ENCODE data around the gene GRIN2A. TPM values are rescaled to one million over a fixed set of nuclear protein-coding genes. Genes with fewer than 3 reads are reported as not detected.

The GRIN2A gene
- polyA plus RNA-seq, 2 of the 4 experiments (the other 2 are of a cell fraction), result not detected

DNA sequence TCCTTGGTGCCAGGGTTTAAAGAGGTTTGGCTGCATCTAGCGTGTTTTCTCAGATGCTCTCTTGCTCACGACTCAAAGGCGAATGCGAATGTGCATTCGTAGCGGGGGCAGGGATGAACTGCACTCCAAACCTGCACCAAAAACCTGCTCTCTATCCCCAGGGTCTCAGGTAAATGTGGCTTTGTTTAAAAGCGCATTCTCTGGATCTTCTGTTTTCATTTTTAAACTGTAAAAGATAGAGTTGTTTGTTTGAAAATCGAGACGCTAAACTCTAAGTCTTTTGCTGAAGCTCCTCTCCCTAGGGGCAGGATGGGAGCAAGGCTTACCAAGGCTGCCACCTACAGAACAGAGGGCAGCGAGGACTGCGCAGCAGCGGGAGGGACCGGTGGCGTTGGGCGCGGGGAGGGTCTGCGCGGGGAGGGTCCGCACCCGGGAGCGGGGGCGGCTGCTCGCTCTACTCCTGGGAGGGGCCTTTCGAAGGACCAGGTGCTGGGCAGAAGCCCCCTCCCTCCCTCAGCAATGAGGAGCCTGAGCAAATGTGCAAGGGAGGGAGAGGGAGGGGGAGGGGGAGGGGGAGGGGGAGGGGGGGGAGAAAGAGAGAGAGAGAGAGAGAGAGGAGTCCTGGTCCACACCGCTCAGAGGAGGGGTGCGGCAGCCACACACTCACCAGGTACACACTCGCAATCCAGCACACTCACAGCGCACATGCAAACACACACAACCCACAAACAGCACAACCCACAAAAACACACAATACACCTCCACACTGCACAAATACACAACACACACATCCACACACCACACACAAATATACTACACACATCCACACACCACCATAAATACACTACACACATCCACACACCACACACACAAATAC, 142.8 kb downstream of the GRIN2A start:
- ATAC-seq (peak; percentile 78 to 82; a peak in 5 of 6 replicates), FAIRE-seq (no peak), DNase-seq (ENCODE audit: low read depth in 1 of 2, low spot score in 1 of 2) (peak; percentile 8 to 38)
- peak overlapping the region; percentile 42 for H3K4me2 ChIP-seq
- TF ChIP-seq MYC (IDR thresholded peaks at IDR 0.05; ENCODE audit: borderline replicate concordance, low read length) (no peak), CHD2 (IDR thresholded peaks at IDR 0.05; ENCODE audit: low read length, partially characterized antibody) (no peak), ESRRA (IDR thresholded peaks at IDR 0.05; ENCODE audit: borderline replicate concordance, low read length) (no peak), RAD21 (conservative IDR thresholded peaks at IDR 0.05 in 1 of 2, IDR thresholded peaks at IDR 0.05 in 1 of 2) (peak in 1 of 2 experiments; percentile 20; a peak in 1 of 5 replicates), POLR2AphosphoS2 (conservative IDR thresholded peaks at IDR 0.05; ENCODE audit: low read length) (no peak), RFX5 (IDR thresholded peaks at IDR 0.05) (no peak), CBX2 (IDR thresholded peaks at IDR 0.05; ENCODE audit: borderline replicate concordance, low read depth) (no peak)
- ChIA-PET POLR2A (no interaction called here), CTCF (no interaction called here)
- H3K4me1 ChIP-seq, result no peaks in the 10 kb centered on the region
- no peaks in the 10 kb centered on the region for H3K9me3 ChIP-seq
- no peak overlapping the region for H3K27ac ChIP-seq
- H3K4me3 ChIP-seq, result no peak overlapping the region
- WGBS (ENCODE audit: missing lambda C conversion rate), result 24% methylated on average over 13 of the region's 28 CpGs

GRCh38 chr16:10037751-10038150, 144.5 kb downstream of the GRIN2A start:
- WGBS (ENCODE audit: missing lambda C conversion rate), result 67% methylated on average over 4 of the region's 4 CpGs
- no peak for ATAC-seq
- POLR2A ChIA-PET, result no interaction called here
- Histone ChIP-seq H3K4me3 (no peak overlapping the region), H3K4me1 (no peaks in the 10 kb centered on the region), H3K9me3 (no peaks in the 10 kb centered on the region), H3K4me2 (no peak overlapping the region), H3K27ac (no peak overlapping the region)
- no peak for TF ChIP-seq JUNB (IDR thresholded peaks at IDR 0.05)
- no peak for TF ChIP-seq RARB (CRISPR knock-in tag; IDR thresholded peaks at IDR 0.05)
- TF ChIP-seq GATA3 (IDR thresholded peaks at IDR 0.05; ENCODE audit: borderline replicate concordance), result no peak
- no peak for DNase-seq (ENCODE audit: low read depth in 1 of 2, low spot score in 1 of 2)
- CTCF ChIA-PET, result no interaction called here
- FAIRE-seq, result no peak

DNA sequence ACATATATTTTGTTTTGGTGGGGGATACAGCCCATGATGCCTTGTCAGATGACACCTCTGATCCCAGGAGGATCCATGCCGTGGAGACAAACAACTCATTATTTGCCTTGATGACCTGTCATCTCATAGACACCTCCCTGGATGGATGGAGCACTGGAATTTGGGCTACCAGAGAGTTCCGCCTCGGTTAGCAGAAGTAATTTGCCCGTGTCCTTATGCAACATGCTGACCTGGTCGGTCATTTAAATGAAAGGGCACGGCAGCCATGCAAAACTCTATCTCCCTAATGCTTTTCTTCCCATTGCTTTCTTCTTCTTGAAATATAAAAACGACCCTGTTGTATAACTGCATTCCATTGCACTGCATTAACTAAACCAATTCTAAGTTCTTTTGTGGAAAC, 145.3 kb downstream of the GRIN2A start:
- DNase-seq (ENCODE audit: low read depth in 1 of 2, low spot score in 1 of 2) (no peak), ATAC-seq (no peak), FAIRE-seq (no peak)
- Histone ChIP-seq H3K4me3 (no peak overlapping the region), H3K4me1 (no peaks in the 10 kb centered on the region), H3K4me2 (no peak overlapping the region), H3K27ac (no peak overlapping the region), H3K9me3 (no peaks in the 10 kb centered on the region)
- WGBS (ENCODE audit: missing lambda C conversion rate), result 1% methylated on average over 7 of the region's 7 CpGs
- TF ChIP-seq EHMT2 (IDR thresholded peaks at IDR 0.05; ENCODE audit: low read depth) (no peak), GATA3 (IDR thresholded peaks at IDR 0.05; ENCODE audit: borderline replicate concordance) (no peak), RCOR1 (IDR thresholded peaks at IDR 0.05; ENCODE audit: low read depth, low read length) (no peak), SMC3 (IDR thresholded peaks at IDR 0.05) (no peak), TFCP2L1 (CRISPR knock-in tag; IDR thresholded peaks at IDR 0.05) (no peak), HOXB13 (CRISPR knock-in tag; IDR thresholded peaks at IDR 0.05; ENCODE audit: low read depth) (no peak), FOSL2 (IDR thresholded peaks at IDR 0.05) (no peak), FOSL2 (CRISPR knock-in tag; IDR thresholded peaks at IDR 0.05) (no peak), FOSB (CRISPR knock-in tag; IDR thresholded peaks at IDR 0.05) (no peak), MAZ (IDR thresholded peaks at IDR 0.05; ENCODE audit: borderline replicate concordance, low read depth, low read length) (no peak), POLR2A (IDR thresholded peaks at IDR 0.05; ENCODE audit: low read length) (no peak), TP53 (CRISPR knock-in tag; IDR thresholded peaks at IDR 0.05) (no peak), KDM1A (IDR thresholded peaks at IDR 0.05; ENCODE audit: low read depth) (no peak)
- TF ChIP-seq, protein P1, sequence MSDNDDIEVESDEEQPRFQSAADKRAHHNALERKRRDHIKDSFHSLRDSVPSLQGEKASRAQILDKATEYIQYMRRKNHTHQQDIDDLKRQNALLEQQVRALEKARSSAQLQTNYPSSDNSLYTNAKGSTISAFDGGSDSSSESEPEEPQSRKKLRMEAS (IDR thresholded peaks at IDR 0.05), result no peak
- CTCF ChIA-PET, result no interaction called here
- POLR2A ChIA-PET, result no interaction called here

GRCh38 chr16:10033556-10033955, 148.7 kb downstream of the GRIN2A start:
- FAIRE-seq, result no peak
- CTCF ChIA-PET, result no interaction called here
- WGBS (ENCODE audit: missing lambda C conversion rate), result 38% methylated on average over 4 of the region's 5 CpGs
- TF ChIP-seq, protein P2, sequence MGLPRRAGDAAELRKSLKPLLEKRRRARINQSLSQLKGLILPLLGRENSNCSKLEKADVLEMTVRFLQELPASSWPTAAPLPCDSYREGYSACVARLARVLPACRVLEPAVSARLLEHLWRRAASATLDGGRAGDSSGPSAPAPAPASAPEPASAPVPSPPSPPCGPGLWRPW (IDR thresholded peaks at IDR 0.05), result no peak
- no peak for TF ChIP-seq ZC3H11A (IDR thresholded peaks at IDR 0.05)
- no peak for TF ChIP-seq EP300 (IDR thresholded peaks at IDR 0.05)
- TF ChIP-seq, protein P3, sequence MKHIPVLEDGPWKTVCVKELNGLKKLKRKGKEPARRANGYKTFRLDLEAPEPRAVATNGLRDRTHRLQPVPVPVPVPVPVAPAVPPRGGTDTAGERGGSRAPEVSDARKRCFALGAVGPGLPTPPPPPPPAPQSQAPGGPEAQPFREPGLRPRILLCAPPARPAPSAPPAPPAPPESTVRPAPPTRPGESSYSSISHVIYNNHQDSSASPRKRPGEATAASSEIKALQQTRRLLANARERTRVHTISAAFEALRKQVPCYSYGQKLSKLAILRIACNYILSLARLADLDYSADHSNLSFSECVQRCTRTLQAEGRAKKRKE (CRISPR knock-in tag; IDR thresholded peaks at IDR 0.05; ENCODE audit: low read depth), result no peak
- no peak for TF ChIP-seq POLR2A (IDR thresholded peaks at IDR 0.05; ENCODE audit: low read length)
- TF ChIP-seq POLR2AphosphoS2 (conservative IDR thresholded peaks at IDR 0.05; ENCODE audit: low read length), result no peak
- no peak for TF ChIP-seq REST (IDR thresholded peaks at IDR 0.05)
- no peak for TF ChIP-seq NFE2L2 (conservative IDR thresholded peaks at IDR 0.05; ENCODE audit: low read length)

More at GRCh38 chr16:10033556-10033955, 148.7 kb downstream of the GRIN2A start:
- H3K27ac ChIP-seq, result no peak overlapping the region
- POLR2A ChIA-PET, result no interaction called here
- no peak for ATAC-seq
- H3K4me2 ChIP-seq, result no peak overlapping the region
- no peak for DNase-seq (ENCODE audit: low read depth in 1 of 2, low spot score in 1 of 2)
- H3K4me3 ChIP-seq, result no peak overlapping the region
- no peaks in the 10 kb centered on the region for H3K4me1 ChIP-seq
- no peaks in the 10 kb centered on the region for H3K9me3 ChIP-seq
